ENCODE measurements around the gene DAB2IP.

DAB2IP gene

DNA sequence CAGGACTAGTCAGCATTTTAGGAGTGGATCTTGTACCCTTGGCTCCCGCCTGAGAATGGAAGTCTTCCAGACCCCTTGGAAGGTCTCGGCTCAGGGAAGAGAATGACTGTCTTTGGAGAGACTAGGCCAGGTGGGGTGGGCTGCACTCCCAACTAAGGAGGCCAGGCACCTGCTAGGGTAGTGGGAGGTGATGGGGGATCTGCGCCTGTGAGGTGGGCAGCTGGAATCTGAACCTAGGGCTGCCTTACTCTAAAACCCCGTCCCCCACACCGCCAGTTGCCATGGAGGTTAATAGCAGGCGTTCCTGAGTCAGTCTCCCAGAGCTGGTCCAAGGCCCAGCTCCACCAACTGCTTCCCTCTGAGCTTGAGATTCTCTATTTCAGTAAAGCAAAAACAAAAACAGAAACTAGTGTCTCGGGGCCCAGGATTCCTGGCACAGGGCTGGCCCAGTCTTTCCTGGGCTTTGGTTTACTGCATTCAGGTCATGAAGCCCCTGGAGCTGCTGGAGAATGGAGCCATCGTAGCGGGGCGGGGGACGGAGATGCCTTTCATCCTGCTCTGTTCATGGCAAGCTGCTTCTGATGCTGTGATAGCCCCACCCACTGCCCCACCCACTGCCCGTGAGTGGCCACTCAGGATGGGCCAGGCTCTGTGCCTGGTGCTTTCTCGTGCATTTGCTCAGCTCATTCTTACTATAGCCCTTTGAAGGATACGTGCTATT lies 57.5 kb downstream of the DAB2IP start:
- no peak overlapping the region for H3K4me3 ChIP-seq (ENCODE audit: low read depth, low read length)
- TF ChIP-seq, protein P1, sequence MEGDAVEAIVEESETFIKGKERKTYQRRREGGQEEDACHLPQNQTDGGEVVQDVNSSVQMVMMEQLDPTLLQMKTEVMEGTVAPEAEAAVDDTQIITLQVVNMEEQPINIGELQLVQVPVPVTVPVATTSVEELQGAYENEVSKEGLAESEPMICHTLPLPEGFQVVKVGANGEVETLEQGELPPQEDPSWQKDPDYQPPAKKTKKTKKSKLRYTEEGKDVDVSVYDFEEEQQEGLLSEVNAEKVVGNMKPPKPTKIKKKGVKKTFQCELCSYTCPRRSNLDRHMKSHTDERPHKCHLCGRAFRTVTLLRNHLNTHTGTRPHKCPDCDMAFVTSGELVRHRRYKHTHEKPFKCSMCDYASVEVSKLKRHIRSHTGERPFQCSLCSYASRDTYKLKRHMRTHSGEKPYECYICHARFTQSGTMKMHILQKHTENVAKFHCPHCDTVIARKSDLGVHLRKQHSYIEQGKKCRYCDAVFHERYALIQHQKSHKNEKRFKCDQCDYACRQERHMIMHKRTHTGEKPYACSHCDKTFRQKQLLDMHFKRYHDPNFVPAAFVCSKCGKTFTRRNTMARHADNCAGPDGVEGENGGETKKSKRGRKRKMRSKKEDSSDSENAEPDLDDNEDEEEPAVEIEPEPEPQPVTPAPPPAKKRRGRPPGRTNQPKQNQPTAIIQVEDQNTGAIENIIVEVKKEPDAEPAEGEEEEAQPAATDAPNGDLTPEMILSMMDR (IDR thresholded peaks at IDR 0.05; ENCODE audit: low read depth, low read length): no peak
- in situ Hi-C loops (cut with HindIII; ENCODE audit: low sequenced_read_pairs): no loop called here
- no peak for DNase-seq (ENCODE audit: low read depth, low spot score)

DNA sequence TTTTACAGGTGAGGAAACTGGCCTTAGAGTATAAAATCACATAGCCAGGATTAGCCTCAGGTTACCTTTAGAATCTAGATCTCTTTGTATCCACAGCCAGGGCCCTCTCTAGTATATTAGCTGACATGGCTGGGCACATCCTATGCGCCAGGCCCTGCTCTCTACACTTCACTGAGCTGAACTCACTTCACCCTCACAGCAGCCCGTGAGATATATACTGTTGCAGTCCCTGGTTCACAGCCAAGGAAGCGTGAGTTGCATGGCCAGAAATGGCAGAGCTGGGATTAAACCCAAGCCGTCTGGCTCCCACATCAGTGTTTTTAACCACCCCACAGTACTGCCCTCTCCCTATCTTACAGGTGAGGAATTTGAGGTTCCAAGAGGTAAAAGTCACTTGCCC lies 58.4 kb downstream of the DAB2IP start:
- DNase-seq (ENCODE audit: low read depth, low spot score): no peak
- no peak overlapping the region for H3K4me3 ChIP-seq (ENCODE audit: low read depth, low read length)
- in situ Hi-C loops (cut with HindIII; ENCODE audit: low sequenced_read_pairs): no loop called here
- TF ChIP-seq, protein P1 (IDR thresholded peaks at IDR 0.05; ENCODE audit: low read depth, low read length): no peak

DNA sequence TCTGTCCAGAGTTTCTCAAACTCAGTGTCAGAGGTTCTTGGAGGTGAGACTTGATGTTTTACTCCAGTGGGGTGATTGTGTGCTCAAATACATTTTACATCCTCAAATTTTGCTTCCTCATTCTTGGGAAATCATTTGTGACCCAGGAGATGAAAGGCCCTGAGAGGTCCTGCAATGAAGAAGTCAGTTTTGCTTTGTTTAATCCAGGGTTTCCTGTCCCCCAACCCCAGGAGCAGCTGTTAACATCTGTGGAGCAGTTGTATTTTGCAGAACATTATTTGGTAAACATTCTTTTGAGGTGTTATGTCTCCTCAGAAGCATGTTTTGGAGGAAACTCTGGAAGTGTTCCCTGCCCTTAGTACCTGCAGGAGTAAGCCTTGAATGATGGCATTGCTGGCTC lies 59.8 kb downstream of the DAB2IP start:
- TF ChIP-seq, protein P1 (IDR thresholded peaks at IDR 0.05; ENCODE audit: low read depth, low read length): no peak
- DNase-seq (ENCODE audit: low read depth, low spot score): no peak
- in situ Hi-C loops (cut with HindIII; ENCODE audit: low sequenced_read_pairs): no loop called here
- H3K4me3 ChIP-seq (ENCODE audit: low read depth, low read length): no peak overlapping the region

DNA sequence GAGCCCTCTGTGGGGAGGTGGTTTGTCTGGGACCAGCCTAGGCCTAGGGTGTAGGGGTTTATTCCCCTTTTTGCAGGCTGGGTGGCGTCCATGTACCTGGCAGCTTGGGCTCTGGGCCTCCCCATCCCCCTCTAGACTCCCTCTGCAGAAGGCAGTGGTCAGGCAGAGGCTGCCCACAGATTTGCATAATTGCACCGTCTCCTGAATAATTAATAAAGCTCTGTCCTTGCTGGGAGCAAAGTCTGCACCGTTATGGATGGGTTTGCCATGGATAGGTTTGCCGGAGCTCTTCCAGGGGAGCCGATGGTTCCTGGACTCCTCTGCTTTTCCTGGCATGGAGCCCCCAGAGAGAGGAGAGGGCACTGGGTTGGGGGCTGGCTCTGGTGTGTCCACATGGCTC lies 60.4 kb downstream of the DAB2IP start:
- H3K4me3 ChIP-seq (ENCODE audit: low read depth, low read length): no peak overlapping the region
- in situ Hi-C loops (cut with HindIII; ENCODE audit: low sequenced_read_pairs): no loop called here
- DNase-seq (ENCODE audit: low read depth, low spot score): no peak
- TF ChIP-seq, protein P1 (IDR thresholded peaks at IDR 0.05; ENCODE audit: low read depth, low read length): no peak

DNA sequence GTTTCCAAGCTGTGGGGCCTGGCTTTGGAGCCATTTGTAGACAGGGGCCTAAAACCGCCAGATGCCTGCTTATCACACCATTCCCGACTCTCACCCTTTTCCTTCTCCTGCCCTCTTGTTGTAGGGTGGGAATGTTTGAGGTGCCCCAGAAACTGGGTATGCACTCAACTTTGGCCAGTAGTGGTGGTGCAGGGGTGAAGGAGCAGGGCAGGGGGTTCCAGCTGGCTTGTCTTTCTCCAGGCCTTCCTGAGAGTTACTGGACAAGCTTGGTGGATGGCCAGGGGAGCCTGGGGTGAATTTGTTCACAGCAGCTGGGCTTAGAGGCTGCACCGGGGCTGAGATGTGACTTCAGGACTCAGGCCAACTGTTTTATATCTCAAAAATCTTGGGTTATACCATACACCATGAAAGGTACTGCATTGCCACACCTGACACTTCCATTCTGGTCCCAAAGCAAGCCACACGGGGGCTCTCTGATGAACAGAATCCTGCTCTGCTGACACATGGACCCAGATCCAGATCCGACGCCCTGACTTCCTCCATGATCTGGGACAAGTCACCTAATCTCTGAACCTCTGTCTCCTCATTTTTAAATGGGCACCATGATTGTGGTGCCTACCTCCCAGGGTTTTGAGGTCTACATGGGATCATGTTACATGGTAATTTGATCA lies 62.1 kb downstream of the DAB2IP start:
- TF ChIP-seq, protein P1 (IDR thresholded peaks at IDR 0.05; ENCODE audit: low read depth, low read length): no peak
- no peak for DNase-seq (ENCODE audit: low read depth, low spot score)
- in situ Hi-C loops (cut with HindIII; ENCODE audit: low sequenced_read_pairs): no loop called here
- H3K4me3 ChIP-seq (ENCODE audit: low read depth, low read length): no peak overlapping the region

DNA sequence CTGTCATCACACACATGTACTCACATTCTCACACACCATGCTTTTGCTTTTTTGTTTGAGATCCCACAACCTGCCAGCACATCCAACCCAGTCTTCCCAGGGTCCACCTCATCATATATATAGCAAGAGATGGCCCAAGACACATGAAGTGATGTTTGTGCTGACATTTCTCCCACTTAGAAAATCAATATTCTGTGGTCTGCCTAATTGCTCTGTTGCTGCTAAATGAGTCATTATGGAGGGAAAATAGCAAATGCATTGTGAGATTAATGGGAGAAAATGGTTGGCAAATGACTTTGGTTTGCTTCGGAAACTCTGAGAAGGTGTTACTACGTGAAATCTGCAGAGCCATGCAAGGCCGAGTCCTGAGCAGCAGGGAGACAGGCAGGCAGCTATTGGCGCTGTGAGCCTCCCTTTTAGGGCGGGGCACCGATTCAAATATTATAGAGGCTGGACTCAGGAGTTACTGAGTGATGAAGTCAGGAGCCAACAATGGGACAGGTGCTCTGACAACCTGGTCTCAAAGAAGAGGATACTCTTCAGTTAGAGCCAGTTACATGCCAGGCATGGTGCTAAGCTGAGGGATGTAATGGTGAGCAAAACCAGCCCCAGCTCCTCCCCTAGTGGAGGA lies 62.8 kb downstream of the DAB2IP start:
- TF ChIP-seq, protein P1 (IDR thresholded peaks at IDR 0.05; ENCODE audit: low read depth, low read length): no peak
- in situ Hi-C loops (cut with HindIII; ENCODE audit: low sequenced_read_pairs): no loop called here
- DNase-seq (ENCODE audit: low read depth, low spot score): no peak
- no peak overlapping the region for H3K4me3 ChIP-seq (ENCODE audit: low read depth, low read length)

All from astrocyte of the spinal cord (primary cell).